Endothelial cell of umbilical vein (primary cell): ENCODE results near the gene OR4D5. TPM values are rescaled to one million over a fixed set of nuclear protein-coding genes. Genes with fewer than 3 reads are reported as not detected.

Experiments used
- BruUV-seq: library from RNA; stranded (reverse); fragments of 400-500 nt; replicated peaks from 2 replicates; lab custom pipeline; 2021; lab: Mats Ljungman, UMichigan
- CTCF ChIA-PET: fragments of 300-600, 350-600 bp; sonication (Branson Sonifier 250); formaldehyde crosslinking; loops from one replicate; lab custom pipeline; 2021; ENCODE audit warnings: antibody characterized with exemption, inconsistent platforms; lab: Charles Lee
- POLR2A ChIA-PET: fragments of 300-600, 350-600 bp; sonication (Branson Sonifier 250); formaldehyde crosslinking; loops from one replicate; lab custom pipeline; 2021; ENCODE audit warnings: antibody characterized with exemption, inconsistent platforms; lab: Charles Lee
- DNase-seq: peaks from one replicate; pipeline ENCODE4 v3.0.0-alpha.2; 2011; ENCODE audit warnings: low read depth, low spot score
- FAIRE-seq: peaks from 2 replicates; lab custom pipeline; 2011; peaks lifted over from hg19 to GRCh38; lab: Jason Lieb, UNC
- H2AFZ ChIP-seq: 2 replicates; pipeline ENCODE4 v1.6.0; 2012; ENCODE audit warnings: low read depth, low read length, control low read depth, inconsistent platforms
- H3K27ac ChIP-seq: 2 replicates; pipeline ENCODE4 v1.5.1; 2011; ENCODE audit warnings: low read depth, mild to moderate bottlenecking, control low read depth, low read length, moderate library complexity; ENCODE audit not compliant: insufficient read depth
- H3K27me3 ChIP-seq, 2 experiments: 2 replicates each; pipeline versions ENCODE4 v1.6.0 to v1.6.1; 2011; ENCODE audit warnings: low read length in 2 of 2, mixed read lengths in 1 of 2; ENCODE audit not compliant: control insufficient read depth in 2 of 2, insufficient read depth in 2 of 2
- H3K36me3 ChIP-seq, 2 experiments: 2 replicates in 1 of 2; 3 replicates in 1 of 2; pipeline ENCODE4 v1.5.1; 2011; ENCODE audit warnings: low read length in 2 of 2, mild to moderate bottlenecking in 1 of 2, moderate library complexity in 1 of 2; ENCODE audit not compliant: control insufficient read depth in 2 of 2, insufficient read depth in 2 of 2; ENCODE audit errors: extremely low read depth in 1 of 2
- H3K4me1 ChIP-seq: 3 replicates; pipeline ENCODE4 v1.5.1; 2011; ENCODE audit warnings: mild to moderate bottlenecking, low read length; ENCODE audit not compliant: control insufficient read depth, insufficient read depth; ENCODE audit errors: extremely low read depth
- H3K4me2 ChIP-seq: 2 replicates; pipeline ENCODE4 v1.6.1; 2011; ENCODE audit warnings: low read length, control low read depth, mixed read lengths; ENCODE audit not compliant: insufficient read depth
- H3K4me3 ChIP-seq, 3 experiments: fragments of 200-600 bp in 1 of 3; sonication (generic), shearing (Covaris generic) in 1 of 3; replicated peaks in 1 of 3; 2 replicates each; pipeline ENCODE4 v1.5.1; 2011 to 2016; ENCODE audit warnings: control low read depth in 3 of 3, low read length in 3 of 3, mild to moderate bottlenecking in 2 of 3, inconsistent platforms in 1 of 3, low read depth in 1 of 3, moderate library complexity in 1 of 3; ENCODE audit not compliant: insufficient read depth in 1 of 3
- H3K79me2 ChIP-seq: 2 replicates; pipeline ENCODE4 v1.6.0; 2012; ENCODE audit warnings: low read length, inconsistent platforms; ENCODE audit not compliant: control insufficient read depth, insufficient read depth
- H3K9ac ChIP-seq: replicated peaks from 2 replicates; pipeline ENCODE3; 2011; ENCODE audit warnings: low read length, control low read depth; ENCODE audit not compliant: insufficient read depth; ENCODE audit errors: extremely low read depth
- H3K9me1 ChIP-seq: replicated peaks from 3 replicates; pipeline ENCODE4 v1.6.0; 2011; ENCODE audit warnings: mild to moderate bottlenecking, low read length; ENCODE audit not compliant: control insufficient read depth, insufficient read depth; ENCODE audit errors: extremely low read depth
- H3K9me3 ChIP-seq: replicated peaks from 2 replicates; pipeline ENCODE4 v1.5.1; 2012; ENCODE audit warnings: low read length, inconsistent platforms; ENCODE audit not compliant: control insufficient read depth, insufficient read depth
- H4K20me1 ChIP-seq: replicated peaks from 2 replicates; pipeline ENCODE3; 2011; ENCODE audit warnings: mild to moderate bottlenecking, low read length; ENCODE audit not compliant: control insufficient read depth, insufficient read depth; ENCODE audit errors: extremely low read depth
- CTCF ChIP-seq, 2 donors: IDR thresholded peaks; 1 replicate in 1 of 2; 2 replicates in 1 of 2; pipeline ENCODE4 v1.5.1; 2011; ENCODE audit warnings: low read length in 2 of 2, mild to moderate bottlenecking in 2 of 2, moderate library complexity in 2 of 2, control low read depth in 1 of 2, inconsistent platforms in 1 of 2, low read depth in 1 of 2; ENCODE audit not compliant: insufficient read depth in 1 of 2; ENCODE audit errors: extremely low read depth in 1 of 2
- EZH2 ChIP-seq: IDR thresholded peaks from 2 replicates; pipeline ENCODE4 v1.6.1; 2012; ENCODE audit warnings: borderline replicate concordance, low read depth, mild to moderate bottlenecking, moderate library complexity, low read length, inconsistent platforms; ENCODE audit not compliant: severe bottlenecking
- FOS ChIP-seq: IDR thresholded peaks from 2 replicates; pipeline ENCODE4 v1.6.1; 2011; ENCODE audit warnings: mild to moderate bottlenecking, low read length, moderate library complexity, borderline replicate concordance; ENCODE audit not compliant: insufficient read depth
- GATA2 ChIP-seq: IDR thresholded peaks from 2 replicates; pipeline ENCODE4 v1.7.0; 2011; ENCODE audit warnings: low read depth, mild to moderate bottlenecking, moderate library complexity, mixed read lengths, low read length; ENCODE audit not compliant: insufficient read length, insufficient read depth
- JUN ChIP-seq: IDR thresholded peaks from 2 replicates; pipeline ENCODE4 v1.6.1; 2011; ENCODE audit warnings: borderline replicate concordance, low read depth; ENCODE audit not compliant: insufficient read length, insufficient read depth
- MAX ChIP-seq: IDR thresholded peaks from 2 replicates; pipeline ENCODE4 v1.6.1; 2011; ENCODE audit not compliant: insufficient read depth, insufficient read length
- MYC ChIP-seq: IDR thresholded peaks from one replicate; pipeline ENCODE4 v1.6.1; 2011; ENCODE audit warnings: mild to moderate bottlenecking, low read depth, low read length
- POLR2A ChIP-seq: IDR thresholded peaks from 2 replicates; pipeline ENCODE4 v1.6.1; 2012; ENCODE audit warnings: low read depth, mild to moderate bottlenecking, control low read depth, low read length
- POLR2AphosphoS5 ChIP-seq: IDR thresholded peaks from 2 replicates; pipeline ENCODE4 v1.6.1; 2012; ENCODE audit warnings: low read depth, mild to moderate bottlenecking, control low read depth, low read length, moderate library complexity; ENCODE audit not compliant: insufficient read depth
- dilution Hi-C: fragments of 300-500 bp; cut with MboI; formaldehyde crosslinking; loops from one replicate; pipeline ENCODE4 v1.15.0; 2019; ENCODE audit warnings: low sequenced_read_pairs; ENCODE audit not compliant: extremely low pct_ligation_motif_present
- intact Hi-C: fragments of 100-400 bp; cut with micrococcal nuclease; formaldehyde crosslinking; loops from one replicate; pipeline ENCODE4 v1.10.0; 2022
- polyA plus RNA-seq, 4 experiments: library from polyadenylated mRNA; depleted of rRNA in 3 of 4; stranded (reverse) in 3 of 4; unstranded in 1 of 4; fragments of >200 nt; gene quantifications; 2 replicates each; pipeline versions ENCODE4 v1.2.1 to v1.2.3, GENCODE V29; 2011 to 2012; ENCODE audit warnings: missing spikeins in 1 of 4
- total RNA-seq: library from RNA; stranded (reverse); gene quantifications from 2 replicates; pipeline ENCODE4 v1.2.3, GENCODE V29; 2021

Gene OR4D5
- total and polyA plus RNA-seq, 2 donors (not counting 3 experiments of a cell fraction or from before 2014, with no cell fraction given): not detected

- Histone ChIP-seq H3K27me3 (no peaks in the 10 kb centered on the region), H3K36me3 (no peaks in the 10 kb centered on the region), H3K27ac (no peak overlapping the region), H4K20me1 (no peaks in the 10 kb centered on the region), H2AFZ (no peak overlapping the region), H3K79me2 (no peaks in the 10 kb centered on the region), H3K9me1 (no peaks in the 10 kb centered on the region), H3K9ac (no peak overlapping the region), H3K4me3 (no peak overlapping the region), H3K4me1 (no peaks in the 10 kb centered on the region), H3K4me2 (no peak overlapping the region), H3K9me3 (no peaks in the 10 kb centered on the region)
- dilution Hi-C loops: no loop called here
- ChIA-PET POLR2A (no interaction called here), CTCF (no interaction called here)
- BruUV-seq: no TSS peak
- no peak for DNase-seq
- intact Hi-C loops: loop anchor here (10.0 kb wide), 1 partner anchor 111 kb away; no protein-coding TSS in a partner anchor
- no peak for TF ChIP-seq GATA2
- TF ChIP-seq JUN: no peak
- TF ChIP-seq POLR2AphosphoS5: no peak
- TF ChIP-seq FOS: no peak
- no peak for TF ChIP-seq EZH2
- no peak for TF ChIP-seq CTCF (IDR thresholded peaks at IDR 0.05; ENCODE audit: extremely low read depth in 1 of 2, insufficient read depth in 1 of 2, low read depth in 1 of 2, low read length in 2 of 2)
- no peak for TF ChIP-seq MAX
- no peak for TF ChIP-seq MYC
- TF ChIP-seq POLR2A: no peak
- no peak for FAIRE-seq
Observed at GRCh38 chr11:123924027-123924426, 15.4 kb upstream of the OR4D5 start.
